HG03135 (cell line): ENCODE data around the gene CPT1B.
"Not testable (repeated sequence)": the region's sequence is repeated elsewhere in the genome, so short reads cannot be mapped to it uniquely, and the experiment has no call there.

Source experiments
- ATAC-seq: cut with Tn5 transposase; IDR thresholded peaks from one replicate; pipeline ENCODE4 v1.9.1; 2021; ENCODE audit warnings: mild to moderate bottlenecking, moderate library complexity; ENCODE audit not compliant: unreplicated experiment

The CPT1B gene

GRCh38 chr22:50610041-50610451 is 31.8 kb upstream of the CPT1B start:
- ATAC-seq, result no peak

DNA sequence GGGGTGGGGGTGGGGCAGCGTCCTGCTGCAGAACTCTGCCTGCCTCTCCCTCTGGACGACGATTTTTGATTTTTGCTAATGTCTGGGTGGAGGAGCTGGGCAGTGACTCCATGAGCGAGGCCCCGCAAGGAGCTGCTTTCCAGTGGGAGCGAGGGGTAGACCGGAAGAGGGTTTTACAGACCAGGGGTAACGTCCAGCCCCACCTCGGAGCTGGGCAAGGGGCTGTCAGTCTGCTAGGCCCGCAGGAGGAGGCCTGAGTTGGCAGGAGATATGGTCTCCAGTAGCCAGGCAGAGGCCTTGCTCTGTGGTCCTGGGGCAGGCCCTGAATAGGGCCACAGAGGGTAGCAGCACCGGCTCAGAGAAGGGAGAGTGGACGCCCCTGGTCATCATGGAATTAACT is 31.4 kb upstream of the CPT1B start:
- no peak for ATAC-seq

DNA sequence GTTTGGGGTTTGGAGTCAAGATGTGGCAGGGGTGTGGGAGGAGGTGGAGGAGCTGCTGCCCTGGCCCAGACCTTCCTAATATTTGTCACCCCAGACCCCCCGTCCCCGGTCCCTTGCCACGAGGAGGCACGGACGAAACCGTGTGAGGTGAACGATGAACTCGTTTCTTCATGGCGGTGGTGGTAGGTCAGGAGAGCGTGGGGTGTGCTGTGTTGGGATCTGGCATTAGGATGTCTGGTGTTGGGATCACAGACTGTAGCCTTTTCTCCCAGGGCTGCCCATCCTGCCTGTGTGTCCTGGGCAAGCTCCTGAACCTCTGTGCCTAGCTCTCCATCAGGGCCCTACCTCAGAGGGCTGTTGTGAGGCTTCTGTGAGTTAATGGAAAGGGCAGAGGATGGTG is 30.8 kb upstream of the CPT1B start:
- no peak for ATAC-seq

- ATAC-seq, result not testable (repeated sequence)
These were observed 30.0 kb upstream of the CPT1B start for GRCh38 chr22:50608058-50608840.

DNA sequence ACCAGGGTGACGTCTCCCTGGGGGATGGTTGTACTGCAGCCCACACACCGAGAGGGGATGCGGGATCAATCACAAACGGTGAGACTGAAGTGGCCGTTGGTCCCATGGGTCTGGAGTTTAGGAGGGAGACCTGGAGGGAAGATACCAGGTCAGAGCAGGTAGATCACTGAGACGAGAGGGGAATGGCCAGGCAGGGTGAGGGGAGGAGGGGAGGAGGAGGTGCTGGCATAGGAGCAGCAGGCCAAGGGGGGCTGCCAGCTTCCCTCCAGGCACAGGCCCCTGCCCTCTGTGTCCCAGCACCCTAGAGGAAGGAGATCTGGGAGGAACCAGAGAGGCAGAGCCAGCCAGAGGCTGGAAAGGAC is 29.4 kb upstream of the CPT1B start:
- ATAC-seq, result no peak

DNA sequence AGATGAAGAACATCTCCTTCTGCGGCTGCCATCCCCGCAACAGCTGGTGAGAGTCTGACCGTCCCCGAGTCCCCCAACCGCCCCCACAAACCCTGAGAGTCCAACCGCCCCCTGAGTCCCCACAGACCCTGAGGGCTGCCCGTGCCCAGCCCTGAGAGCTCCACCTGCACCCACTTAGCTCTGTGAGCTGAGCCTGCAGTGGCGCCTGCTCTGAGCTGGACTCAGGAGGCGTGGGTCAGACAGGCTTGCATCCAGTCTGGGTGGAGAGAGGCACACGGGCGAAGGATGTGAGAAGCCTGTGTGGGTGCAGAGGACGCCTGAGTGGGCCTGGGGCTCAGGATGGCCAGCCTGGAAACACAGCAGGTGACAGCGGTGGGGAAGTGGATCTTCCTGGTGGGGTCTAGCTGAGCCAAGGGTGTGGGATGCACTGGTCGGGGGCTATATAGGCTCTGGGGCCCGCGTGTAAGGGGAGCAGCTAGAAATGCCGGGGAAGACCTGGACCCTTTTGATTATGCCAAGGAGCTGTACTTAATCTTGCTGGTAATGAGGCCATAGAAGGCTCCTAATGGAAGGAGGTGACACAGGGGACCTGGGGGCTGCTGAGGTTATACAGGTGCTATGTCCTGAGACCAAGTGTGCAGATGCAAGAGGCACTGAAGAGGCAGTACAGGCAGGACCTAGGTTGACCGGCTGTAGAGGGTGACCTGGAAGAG is 28.9 kb upstream of the CPT1B start:
- no peak for ATAC-seq

DNA sequence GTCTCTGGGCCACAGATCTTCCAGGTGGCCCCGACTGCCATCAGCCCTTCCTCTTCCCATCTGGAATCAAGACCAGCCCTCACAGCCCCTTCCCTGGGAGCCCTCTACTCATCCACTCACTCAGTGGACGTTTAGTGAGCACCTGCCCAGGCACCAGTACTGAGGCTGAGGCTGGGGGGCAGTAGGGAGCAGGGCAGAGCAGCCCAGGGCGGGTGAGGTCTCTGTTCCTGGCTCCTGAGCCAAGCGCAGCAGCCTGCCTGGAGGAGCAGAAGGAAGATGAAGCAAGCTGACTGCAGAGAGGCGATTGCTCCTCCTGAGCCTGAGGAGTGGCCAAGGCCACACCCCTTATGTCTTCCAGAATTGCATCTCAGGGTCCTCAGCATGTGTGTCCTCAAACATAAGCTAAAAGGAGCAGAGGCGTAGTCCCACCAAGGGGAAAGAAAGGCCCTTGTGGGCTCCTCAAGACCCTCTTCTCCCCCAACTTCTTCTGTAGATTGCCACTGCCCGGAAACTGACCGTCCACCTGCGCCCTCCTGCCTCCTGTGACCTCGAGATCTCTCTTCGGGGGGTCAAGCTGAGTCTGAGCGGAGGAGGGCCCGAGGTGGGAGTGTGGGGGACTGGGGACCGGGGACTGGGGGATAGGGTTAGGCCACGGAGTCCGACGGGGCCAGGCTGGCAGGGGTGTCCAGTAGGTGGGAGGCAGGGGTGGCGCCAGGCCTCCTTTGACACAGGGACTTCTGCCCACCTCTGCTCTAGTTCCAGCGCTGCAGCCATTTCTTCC is 28.1 kb upstream of the CPT1B start:
- ATAC-seq, result no peak

DNA sequence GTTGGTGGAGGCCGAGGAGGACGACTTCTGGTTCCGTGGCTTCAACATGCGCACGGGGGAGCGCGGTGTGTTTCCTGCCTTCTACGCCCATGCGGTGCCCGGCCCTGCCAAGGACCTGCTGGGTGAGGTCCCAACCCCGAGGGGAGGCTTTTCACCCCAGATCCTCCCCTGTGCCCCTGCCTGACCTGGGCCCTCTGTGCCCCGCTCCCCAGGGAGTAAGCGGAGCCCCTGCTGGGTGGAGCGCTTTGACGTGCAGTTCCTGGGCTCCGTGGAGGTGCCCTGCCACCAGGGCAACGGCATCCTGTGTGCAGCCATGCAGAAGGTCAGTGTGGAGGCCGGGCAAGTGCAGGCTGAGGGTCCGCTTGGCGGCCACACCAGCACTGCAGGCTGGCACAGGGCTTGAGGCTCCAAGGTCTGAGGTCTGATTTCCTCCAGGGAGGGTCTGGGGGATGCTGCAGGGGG is 27.4 kb upstream of the CPT1B start:
- ATAC-seq, result no peak

DNA sequence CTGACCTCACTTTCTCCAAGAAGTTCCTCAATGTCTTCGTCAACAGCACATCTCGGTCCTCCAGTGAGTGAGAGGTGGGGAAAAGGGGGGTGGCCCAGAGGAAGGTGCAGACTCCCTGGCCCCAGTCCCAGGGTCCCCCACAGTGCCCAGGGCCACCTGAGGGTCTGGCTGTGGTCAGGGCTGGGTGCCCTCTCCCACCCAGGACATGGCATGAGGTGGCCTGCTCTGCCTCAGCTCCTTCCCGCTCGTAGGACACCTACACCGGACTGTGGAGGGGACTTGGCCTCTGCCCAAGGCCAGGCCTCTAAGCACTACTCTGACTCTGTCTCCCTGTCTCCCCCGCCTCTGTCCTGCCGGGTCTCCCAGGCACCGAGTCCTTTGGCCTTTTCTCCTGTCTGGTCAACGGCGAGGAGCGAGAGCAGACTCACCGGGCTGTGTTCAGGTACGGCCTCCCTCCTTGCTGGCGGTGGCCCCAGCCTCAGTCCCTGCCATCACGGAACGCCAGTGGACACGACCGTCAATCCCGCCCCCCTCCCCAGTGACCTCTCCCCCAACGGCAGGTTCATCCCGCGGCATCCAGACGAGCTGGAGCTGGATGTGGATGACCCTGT is 26.9 kb upstream of the CPT1B start:
- no peak for ATAC-seq

GRCh38 chr22:50604256-50605001 is 26.2 kb upstream of the CPT1B start:
- ATAC-seq, result no peak

DNA sequence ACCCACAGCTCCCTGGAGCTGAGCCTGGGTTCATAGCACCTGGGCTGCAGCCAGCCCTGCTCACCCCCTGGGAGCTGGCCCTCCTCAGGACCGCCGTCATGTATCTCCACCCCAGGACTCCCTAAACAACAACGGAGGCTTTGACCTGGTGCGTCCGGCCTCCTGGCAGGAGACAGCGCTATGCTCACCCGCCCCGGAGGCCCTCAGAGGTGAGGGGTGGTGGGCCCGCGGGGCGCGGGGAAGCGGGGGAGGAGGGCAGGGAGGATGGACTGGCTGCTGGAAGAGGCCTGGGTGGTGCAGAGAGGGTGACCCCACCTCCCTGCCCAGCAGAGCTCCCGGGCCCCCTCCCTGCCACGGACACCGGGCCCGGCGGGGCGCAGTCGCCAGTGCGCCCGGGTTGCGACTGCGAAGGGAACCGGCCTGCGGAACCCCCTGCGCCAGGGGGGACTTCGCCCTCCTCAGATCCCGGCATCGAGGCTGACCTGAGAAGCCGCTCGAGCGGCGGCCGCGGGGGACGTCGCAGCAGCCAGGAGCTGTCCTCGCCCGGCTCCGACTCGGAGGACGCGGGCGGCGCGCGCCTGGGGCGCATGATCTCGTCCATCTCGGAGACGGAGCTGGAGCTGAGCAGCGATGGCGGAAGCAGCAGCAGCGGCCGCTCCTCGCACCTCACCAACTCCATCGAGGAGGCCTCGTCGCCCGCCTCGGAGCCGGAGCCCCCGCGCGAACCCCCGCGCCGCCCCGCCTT is 25.5 kb upstream of the CPT1B start:
- no peak for ATAC-seq

DNA sequence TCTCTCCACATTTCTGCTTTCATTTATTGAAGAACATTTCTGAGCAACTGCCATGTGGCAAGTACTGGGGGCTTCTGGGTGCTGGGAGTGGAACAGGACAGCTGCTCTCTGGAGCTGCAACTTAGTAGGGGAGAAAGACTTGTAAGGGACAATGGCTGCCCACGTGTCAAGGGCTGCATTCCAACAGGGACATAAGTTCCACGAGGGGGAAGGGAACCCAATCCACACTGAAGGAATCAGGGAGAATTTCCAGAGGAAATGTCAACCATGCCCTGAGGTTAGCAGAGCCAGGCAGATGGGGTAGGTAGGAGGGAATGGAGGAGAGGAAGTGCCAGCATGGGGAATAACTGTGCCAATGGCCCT is 24.1 kb upstream of the CPT1B start:
- no peak for ATAC-seq

- no peak for ATAC-seq
These were observed 23.6 kb upstream of the CPT1B start for GRCh38 chr22:50601669-50602337.

DNA sequence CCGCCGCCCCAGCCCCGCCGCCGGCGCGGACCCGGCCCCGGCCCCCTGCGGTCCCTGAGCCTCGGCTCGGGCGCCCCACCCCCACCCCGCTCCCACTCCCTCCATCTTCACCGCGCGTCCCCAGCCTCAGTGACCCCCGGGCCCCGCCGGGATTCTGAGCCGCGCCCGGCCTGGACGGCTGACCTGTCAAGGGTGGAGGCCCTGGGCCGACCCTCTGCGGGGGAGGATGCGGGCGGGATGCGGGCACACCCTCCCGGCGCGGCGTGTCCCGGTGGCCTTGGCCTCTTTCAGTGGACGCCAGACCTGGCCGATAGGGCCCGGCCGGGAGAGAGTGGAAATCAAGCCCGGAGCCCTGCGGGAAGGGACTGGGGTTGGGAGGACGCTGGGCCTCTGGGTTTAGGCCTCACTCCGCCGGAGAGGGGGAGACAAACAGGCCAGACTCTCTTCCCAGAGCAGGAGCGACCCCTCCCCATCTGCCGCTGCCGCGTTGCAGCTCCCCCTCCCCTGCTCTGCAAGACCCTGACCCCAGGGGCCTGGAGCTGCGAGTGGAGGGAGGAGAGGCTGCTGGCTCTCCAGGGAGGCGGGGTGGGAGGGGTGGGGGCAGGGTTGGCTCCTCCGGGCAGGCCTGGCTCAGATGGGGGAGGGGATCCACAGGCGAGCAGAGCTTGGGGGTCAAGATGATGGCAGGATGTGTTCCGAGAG is 22.9 kb upstream of the CPT1B start:
- ATAC-seq, result no peak

DNA sequence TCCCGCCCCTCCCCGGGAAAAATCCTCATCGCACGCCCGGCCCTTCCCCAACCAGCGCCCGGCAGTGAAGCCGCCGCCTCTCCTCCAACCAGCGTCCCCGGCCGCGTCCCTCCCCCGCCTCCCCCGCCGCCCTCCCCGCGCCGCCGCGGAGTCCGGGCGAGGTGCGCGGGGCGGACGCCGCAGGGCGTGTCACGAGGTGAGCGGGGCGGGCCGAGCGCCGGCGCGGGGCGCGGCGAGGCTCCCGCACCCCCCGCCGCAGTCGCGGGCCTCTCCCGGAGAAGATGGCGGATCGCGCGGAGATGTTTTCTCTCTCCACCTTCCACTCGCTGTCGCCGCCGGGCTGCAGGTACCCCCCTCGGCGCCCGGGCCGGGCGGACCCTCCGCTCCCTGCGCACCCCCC is 22.3 kb upstream of the CPT1B start, which contains the start of gene MAPK8IP2:
Gene MAPK8IP2 (plus strand): TSS at position 256 of the 400 bp plus-strand sequence. CDS start 26 bp downstream, at position 282.
- no peak for ATAC-seq

GRCh38 chr22:50599816-50600455 is 21.7 kb upstream of the CPT1B start:
- no peak for ATAC-seq

GRCh38 chr22:50597097-50597496 is 18.9 kb upstream of the CPT1B start:
- no peak for ATAC-seq

GRCh38 chr22:50595189-50595588 is 17.0 kb upstream of the CPT1B start:
- no peak for ATAC-seq
